ENCODE measurements around the gene OR3A3.

The OR3A3 gene

DNA sequence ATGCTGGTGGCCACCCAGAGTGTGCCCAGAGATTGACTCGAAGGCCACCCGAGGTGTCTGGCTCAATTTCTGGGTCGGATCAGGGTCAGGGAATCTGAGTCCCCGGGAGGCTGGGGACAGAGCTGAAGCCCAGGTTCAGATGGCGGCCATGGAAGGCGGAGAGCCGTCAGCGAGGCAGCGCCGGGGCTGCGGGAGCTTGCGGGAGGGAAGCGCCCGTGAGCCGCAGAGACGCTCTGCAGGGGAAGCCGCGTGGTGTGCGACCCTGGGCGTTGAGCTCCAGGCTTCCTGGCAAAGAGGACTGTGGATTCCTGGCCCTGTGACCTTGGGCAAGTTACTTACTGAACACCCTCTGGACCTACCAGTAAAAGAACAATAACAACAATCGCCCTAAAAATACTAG, 61.0 kb downstream of the OR3A3 start:
- DNase-seq (ENCODE audit: low read depth in 2 of 2), result no peak
